Measurements from ENCODE around the gene C1QC.
"Not testable (repeated sequence)": the region's sequence is repeated elsewhere in the genome, so short reads cannot be mapped to it uniquely, and the experiment has no call there.

The C1QC gene

DNA sequence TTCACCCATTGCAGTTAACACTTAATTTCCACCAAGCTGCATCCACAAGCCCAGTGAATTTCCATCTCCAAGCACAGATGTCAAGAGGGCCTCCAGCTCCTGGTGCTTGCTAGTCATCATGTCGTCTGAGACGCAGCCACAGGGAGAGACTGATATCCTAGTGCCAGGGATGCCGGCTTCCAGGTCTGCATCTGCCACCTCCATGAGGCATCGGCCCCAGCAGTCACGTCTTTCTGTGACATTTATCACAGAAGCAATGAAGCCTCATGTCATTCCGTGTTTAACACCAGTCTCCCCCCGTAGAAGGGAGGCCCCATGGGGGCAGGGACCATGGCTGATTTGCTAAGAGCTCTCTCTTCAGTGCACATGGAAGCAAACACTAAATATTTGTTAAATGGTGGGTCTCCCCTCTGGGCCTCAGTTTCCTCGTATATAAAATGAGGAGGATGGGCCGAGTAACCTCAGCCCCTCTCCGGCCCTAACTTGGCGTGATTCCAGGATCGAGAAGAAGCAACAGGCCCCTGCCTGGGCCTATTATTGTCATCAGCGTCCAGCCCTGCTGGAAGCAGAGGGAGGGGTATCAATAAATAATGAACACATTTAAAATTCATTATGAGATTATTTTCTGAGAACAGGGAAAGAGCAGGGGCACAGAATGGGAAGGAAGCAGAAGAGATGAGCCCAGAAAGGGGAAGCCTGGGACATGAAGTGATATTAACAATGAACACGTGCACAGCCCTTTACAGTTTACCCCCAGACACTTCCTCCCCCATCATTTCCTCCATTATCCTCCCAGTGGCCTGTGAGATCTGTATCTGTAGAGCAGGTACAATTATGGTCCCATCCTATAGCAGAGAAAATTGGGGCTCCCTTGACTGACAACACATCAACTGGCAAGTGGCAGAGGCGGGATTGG, 8.8 kb downstream of the C1QC start:
- no peak for DNase-seq

- DNase-seq = no peak
These were observed 9.5 kb downstream of the C1QC start, which contains the start of gene C1QB for GRCh38 chr1:22652881-22653316. Gene C1QB (plus strand): TSS chr1:22653236. CDS start chr1:22659463, 6,227 bp downstream.

- DNase-seq = no peak
These were observed 11.3 kb downstream of the C1QC start for GRCh38 chr1:22654692-22655091.

DNA sequence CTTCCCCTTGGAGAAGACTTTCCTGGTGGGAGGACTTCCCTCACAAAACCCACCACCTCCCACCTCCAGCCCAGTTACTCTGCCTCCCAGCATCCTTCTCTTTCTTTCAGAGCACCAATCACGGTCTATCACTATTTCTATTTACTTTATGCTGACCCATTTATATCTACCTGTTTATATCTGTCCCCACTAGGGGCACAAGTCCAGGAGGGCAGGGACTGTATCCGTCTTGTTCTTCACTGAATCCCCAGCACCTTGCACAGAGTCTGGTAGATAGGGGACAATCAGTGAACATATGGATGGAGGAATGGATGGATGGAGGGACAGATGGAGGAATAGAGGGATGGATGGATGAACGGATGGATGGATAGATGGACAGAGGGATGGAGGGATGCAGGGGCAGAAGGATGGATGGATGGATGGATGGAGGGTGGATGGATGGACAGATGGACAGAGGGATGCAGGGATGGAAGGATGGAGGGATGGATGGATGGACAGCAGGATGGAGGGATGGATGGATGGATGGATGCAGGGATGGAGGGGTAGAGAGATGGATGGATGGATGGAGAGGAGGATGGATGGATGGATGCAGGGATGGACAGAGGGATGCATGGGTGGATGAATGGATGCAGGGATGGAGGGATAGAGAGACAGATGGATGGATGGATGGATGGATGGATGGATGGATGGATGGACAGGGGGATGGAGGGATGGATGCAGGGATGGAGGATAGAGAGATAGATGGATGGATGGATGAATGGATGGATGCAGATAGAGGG, 15.1 kb downstream of the C1QC start:
- no peak for DNase-seq

DNA sequence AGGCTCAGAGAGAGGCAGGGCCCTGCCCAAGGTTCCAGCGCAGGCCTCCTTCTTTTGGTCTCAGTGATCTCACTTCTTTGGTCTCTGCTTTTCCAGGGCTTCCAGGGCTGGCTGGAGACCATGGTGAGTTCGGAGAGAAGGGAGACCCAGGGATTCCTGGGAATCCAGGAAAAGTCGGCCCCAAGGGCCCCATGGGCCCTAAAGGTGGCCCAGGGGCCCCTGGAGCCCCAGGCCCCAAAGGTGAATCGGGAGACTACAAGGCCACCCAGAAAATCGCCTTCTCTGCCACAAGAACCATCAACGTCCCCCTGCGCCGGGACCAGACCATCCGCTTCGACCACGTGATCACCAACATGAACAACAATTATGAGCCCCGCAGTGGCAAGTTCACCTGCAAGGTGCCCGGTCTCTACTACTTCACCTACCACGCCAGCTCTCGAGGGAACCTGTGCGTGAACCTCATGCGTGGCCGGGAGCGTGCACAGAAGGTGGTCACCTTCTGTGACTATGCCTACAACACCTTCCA, 17.3 kb downstream of the C1QC start:
- DNase-seq = no peak

DNA sequence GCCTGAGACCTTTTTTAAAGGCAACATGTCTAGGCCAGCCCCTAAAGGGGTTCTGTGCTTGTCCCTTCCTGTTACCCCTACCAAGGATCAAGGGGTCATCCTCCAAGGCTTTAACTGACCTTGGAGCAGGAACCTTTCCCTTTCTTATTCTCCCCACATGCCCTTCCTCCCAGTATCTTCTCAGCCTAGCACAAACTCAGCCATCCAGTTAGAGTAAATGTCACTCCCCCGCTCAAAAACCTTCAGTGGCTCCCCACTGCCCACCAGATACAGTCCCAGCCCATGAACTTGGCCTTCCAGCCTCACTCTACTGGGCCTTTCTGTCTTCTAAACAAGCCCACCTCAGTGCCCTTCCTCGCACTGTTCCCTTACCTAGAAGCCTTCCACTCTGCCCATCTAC, 18.4 kb downstream of the C1QC start:
- no peak for DNase-seq

DNA sequence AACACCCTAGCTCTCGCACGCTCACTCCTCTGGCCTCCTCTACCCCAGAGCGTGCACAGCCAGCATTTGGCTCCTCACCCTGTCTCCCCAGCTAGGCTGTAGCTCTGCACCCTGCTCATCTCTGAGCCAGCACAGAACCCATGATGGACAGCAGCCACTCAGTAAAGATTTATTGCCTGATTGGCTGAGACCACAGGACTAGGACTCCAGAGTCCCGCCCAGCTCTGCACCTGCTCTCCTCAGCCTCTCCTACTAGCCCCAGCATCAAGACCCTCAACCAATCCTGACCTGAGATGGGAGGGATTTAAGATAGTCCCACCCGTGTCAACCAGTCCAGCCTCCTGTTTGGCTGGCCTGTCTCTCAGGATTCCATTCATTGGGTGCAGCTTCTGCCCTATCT, 18.9 kb downstream of the C1QC start:
- no peak for DNase-seq

DNA sequence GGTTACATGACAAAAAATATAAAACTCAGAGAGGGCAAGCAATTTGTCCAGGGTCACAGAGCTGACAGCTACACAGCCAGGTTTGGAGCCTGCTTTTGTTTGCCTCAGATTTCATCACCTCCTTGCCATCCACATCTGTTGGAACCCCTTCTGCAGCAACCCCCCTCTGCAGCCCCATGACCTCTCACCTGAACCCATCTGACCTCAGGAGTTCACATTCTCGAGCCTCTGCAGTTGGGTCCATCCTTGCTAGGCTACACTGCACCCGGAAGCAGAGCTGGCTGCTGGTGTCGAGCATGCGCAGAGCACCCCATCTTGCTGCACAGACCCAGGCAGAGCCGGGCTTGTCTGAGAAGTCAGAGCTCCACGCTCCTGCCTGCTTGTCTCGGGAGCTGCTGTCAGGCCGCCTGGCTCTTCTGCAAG, 19.6 kb downstream of the C1QC start:
- no peak for DNase-seq

DNA sequence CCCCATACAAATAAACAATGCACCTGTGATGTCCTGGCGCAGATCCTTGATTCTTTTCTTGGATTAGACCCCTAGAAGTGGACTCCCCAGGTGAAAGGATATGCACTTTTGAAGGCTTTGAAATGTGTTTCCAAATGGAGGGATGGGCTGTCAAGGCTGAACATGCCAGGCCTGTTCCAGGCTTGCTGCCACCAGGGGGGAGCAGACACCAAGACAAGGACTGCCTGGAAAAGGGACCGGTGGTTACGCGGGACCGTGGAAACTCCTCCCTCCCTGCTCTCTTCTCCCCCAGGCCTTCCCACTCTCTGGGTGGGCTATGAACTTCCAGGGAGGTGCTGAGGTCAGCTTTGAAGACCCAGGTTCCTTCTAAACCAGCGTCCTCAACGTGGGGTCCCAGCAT, 22.3 kb downstream of the C1QC start:
- DNase-seq = no peak

- DNase-seq = no peak
These were observed 23.0 kb downstream of the C1QC start for GRCh38 chr1:22666412-22666811.

DNA sequence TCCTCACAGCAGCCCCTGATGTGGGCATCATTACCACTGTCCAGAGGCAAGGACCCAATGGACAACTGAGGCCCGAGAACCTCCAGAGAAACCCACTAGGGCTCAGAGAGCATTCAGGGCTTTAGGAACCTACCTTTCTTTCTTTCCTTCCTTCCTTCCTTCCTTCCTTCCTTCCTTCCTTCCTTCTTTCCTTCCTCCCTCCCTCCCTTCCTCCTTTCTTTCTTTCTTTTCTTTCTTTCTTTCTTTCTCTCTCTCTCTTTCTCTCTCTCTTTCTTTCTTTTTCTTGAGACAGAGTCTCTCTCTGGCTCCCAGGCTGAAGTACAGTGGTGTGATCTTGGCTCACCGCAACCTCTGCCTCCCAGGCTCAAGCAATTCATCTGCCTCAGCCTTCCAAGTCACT, 25.4 kb downstream of the C1QC start:
- not testable (repeated sequence) for DNase-seq

DNA sequence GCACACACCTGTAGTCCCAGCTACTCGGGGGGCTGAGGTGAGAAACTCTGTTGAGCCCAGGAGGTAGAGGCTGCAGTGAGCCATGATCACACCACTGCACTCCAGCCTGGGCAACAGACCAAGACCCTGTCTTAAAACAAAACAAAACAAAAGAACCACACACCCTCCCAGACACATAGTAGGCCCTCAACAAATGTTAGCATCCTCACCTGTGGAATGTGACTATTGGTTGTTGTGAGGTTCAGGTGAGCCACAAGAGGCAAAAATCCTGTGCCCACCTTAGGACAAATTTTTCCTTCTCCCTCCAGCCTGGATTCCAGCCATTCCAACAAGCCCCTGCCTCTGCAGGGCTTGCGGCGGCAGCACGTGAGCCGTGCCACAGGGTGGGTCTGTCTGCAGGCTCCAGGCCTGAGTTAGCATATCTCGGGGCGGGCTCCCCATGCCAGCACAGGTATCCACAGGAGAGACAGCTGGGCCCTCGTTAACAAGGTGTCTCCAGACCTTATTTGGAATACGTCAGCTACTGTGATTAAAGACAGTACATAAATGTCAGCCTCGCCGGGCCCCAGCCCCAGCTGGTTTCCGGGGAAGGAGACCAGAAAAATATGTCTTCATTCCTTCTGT, 27.0 kb downstream of the C1QC start:
- no peak for DNase-seq

- no peak for DNase-seq
These were observed 28.6 kb downstream of the C1QC start for GRCh38 chr1:22671999-22672398.

GRCh38 chr1:22673486-22674409, 30.3 kb downstream of the C1QC start:
- DNase-seq = no peak

DNA sequence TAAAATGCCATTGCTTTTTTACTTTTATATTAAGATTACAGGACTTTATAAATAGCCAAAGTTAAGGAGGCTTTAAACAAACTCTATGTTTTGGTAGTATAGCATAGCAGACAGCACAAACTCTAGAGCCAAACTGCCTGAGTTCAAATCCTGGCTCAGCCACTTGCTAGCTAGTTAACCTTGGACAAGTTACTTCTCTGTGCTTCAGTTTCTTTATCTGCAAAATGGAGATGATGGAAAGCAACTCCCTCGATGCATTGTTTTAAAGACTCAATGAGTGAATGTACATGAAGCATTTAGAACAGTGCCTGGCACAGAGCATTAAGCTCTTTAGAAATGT, 30.9 kb downstream of the C1QC start:
- no peak for DNase-seq

DNA sequence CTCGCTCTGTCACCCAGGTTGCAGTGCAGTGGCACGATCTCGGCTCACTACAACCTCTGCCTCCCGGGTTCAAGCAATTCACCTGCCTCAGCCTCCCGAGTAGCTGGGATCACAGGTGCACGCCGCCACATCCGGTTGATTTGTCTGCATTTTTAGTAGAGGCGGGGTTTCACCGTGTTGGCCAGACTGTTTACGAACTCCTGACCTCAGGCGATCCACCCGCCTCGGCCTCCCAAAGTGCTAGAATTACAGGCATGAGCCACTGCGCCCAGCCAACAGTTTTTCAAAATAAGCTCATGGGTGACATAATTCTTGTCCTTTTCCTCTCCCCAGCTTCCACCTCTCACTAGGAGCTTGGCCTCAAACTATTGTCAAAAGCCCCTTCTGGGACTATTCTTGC, 32.7 kb downstream of the C1QC start:
- DNase-seq = not testable (repeated sequence)

- DNase-seq = no peak
These were observed 33.6 kb downstream of the C1QC start for GRCh38 chr1:22676916-22677583.

GRCh38 chr1:22677931-22678896, 34.8 kb downstream of the C1QC start:
- DNase-seq = no peak

GRCh38 chr1:22680726-22681125, 37.3 kb downstream of the C1QC start:
- DNase-seq = no peak

- DNase-seq = no peak
These were observed 38.3 kb downstream of the C1QC start for GRCh38 chr1:22681556-22682276.
